Type B pancreatic cell (in vitro differentiated cells): ENCODE measurements around the gene TIPARP. TPM values are rescaled to one million over a fixed set of nuclear protein-coding genes. Genes with fewer than 3 reads are reported as not detected.

Source experiments
- DNase-seq: peaks from one replicate; pipeline ENCODE4 v3.0.0; 2021; ENCODE audit warnings: mixed read lengths; ENCODE audit not compliant: unreplicated experiment; ENCODE audit errors: extremely low spot score
- H3K27ac Mint-ChIP-seq: 2 replicates; pipeline ENCODE4 v1.8.0; 2021; ENCODE audit warnings: mild to moderate bottlenecking, mixed read lengths
- H3K27me3 Mint-ChIP-seq: 2 replicates; pipeline ENCODE4 v1.8.0; 2021; ENCODE audit warnings: mixed read lengths
- H3K36me3 Mint-ChIP-seq: 2 replicates; pipeline ENCODE4 v1.8.0; 2021; ENCODE audit warnings: mixed read lengths
- H3K4me1 Mint-ChIP-seq: one replicate; pipeline ENCODE4 v1.8.0; 2021; ENCODE audit warnings: mixed read lengths; ENCODE audit not compliant: unreplicated experiment
- H3K4me3 Mint-ChIP-seq: 2 replicates; pipeline ENCODE4 v1.8.0; 2021; ENCODE audit warnings: mild to moderate bottlenecking, mixed read lengths
- H3K9me3 Mint-ChIP-seq: 2 replicates; pipeline ENCODE4 v1.8.0; 2021; ENCODE audit warnings: mixed read lengths
- CTCF ChIP-seq: fragments of 200-600 bp; sonication (generic); conservative IDR thresholded peaks from 2 replicates; pipeline ENCODE4 v1.5.0; 2021; ENCODE audit warnings: antibody characterized with exemption, mild to moderate bottlenecking
- total RNA-seq: library from RNA; stranded (reverse); gene quantifications from 2 replicates; pipeline ENCODE4 v1.2.1, GENCODE V29; 2021; ENCODE audit warnings: low replicate concordance

The TIPARP gene
- total RNA-seq, 1 donor from 2014 or later = 37.5 TPM

- H3K4me1 Mint-ChIP-seq = peaks cover 47% of the 10 kb centered on the region
- peaks cover 25% of the 10 kb centered on the region for H3K36me3 Mint-ChIP-seq
- H3K27me3 Mint-ChIP-seq = no peaks in the 10 kb centered on the region
- H3K9me3 Mint-ChIP-seq = no peaks in the 10 kb centered on the region
- H3K4me3 Mint-ChIP-seq = peak overlapping the region; percentile 69
- no peak for TF ChIP-seq CTCF
- DNase-seq = no peak
- H3K27ac Mint-ChIP-seq = peak overlapping the region; percentile 56
Measured at GRCh38 chr3:156685198-156685597, 10.8 kb downstream of the TIPARP start.

GRCh38 chr3:156685752-156686151 lies 11.4 kb downstream of the TIPARP start:
- peak overlapping the region; percentile 56 for H3K27ac Mint-ChIP-seq
- H3K36me3 Mint-ChIP-seq = peaks cover 20% of the 10 kb centered on the region
- DNase-seq = no peak
- no peaks in the 10 kb centered on the region for H3K27me3 Mint-ChIP-seq
- peak overlapping the region; percentile 9 for H3K4me3 Mint-ChIP-seq
- peaks cover 47% of the 10 kb centered on the region for H3K4me1 Mint-ChIP-seq
- TF ChIP-seq CTCF = no peak
- no peaks in the 10 kb centered on the region for H3K9me3 Mint-ChIP-seq

- H3K4me1 Mint-ChIP-seq = peaks cover 47% of the 10 kb centered on the region
- peaks cover 14% of the 10 kb centered on the region for H3K36me3 Mint-ChIP-seq
- no peak overlapping the region for H3K4me3 Mint-ChIP-seq
- no peak for DNase-seq
- H3K9me3 Mint-ChIP-seq = no peaks in the 10 kb centered on the region
- H3K27me3 Mint-ChIP-seq = no peaks in the 10 kb centered on the region
- TF ChIP-seq CTCF = no peak
- H3K27ac Mint-ChIP-seq = no peak overlapping the region
Measured at GRCh38 chr3:156687023-156687422, 12.6 kb downstream of the TIPARP start.

GRCh38 chr3:156688632-156689452 lies 14.5 kb downstream of the TIPARP start:
- Mint-ChIP-seq H3K9me3 (no peaks in the 10 kb centered on the region), H3K4me3 (no peak overlapping the region), H3K27me3 (no peaks in the 10 kb centered on the region), H3K27ac (peak overlapping the region; percentile 22), H3K4me1 (peaks cover 43% of the 10 kb centered on the region), H3K36me3 (peaks cover 14% of the 10 kb centered on the region)
- no peak for TF ChIP-seq CTCF
- DNase-seq = no peak

GRCh38 chr3:156689608-156690007 lies 15.2 kb downstream of the TIPARP start:
- no peak overlapping the region for H3K4me3 Mint-ChIP-seq
- no peaks in the 10 kb centered on the region for H3K27me3 Mint-ChIP-seq
- H3K36me3 Mint-ChIP-seq = peaks cover 18% of the 10 kb centered on the region
- H3K4me1 Mint-ChIP-seq = peaks cover 43% of the 10 kb centered on the region
- TF ChIP-seq CTCF = no peak
- H3K9me3 Mint-ChIP-seq = no peaks in the 10 kb centered on the region
- peak overlapping the region; percentile 22 for H3K27ac Mint-ChIP-seq
- DNase-seq = no peak
